Stimulated activated CD8-positive, alpha-beta memory T cell treated with anti-CD3 and anti-CD28 coated beads, Interleukin-4, amount 100 ng/mL, for 1 hour (primary cell): ENCODE data around the gene RIC8B.
A peak's percentile ranks its signal among the peaks of the same experiment; 100 is the strongest.
"Not testable (repeated sequence)": the region's sequence is repeated elsewhere in the genome, so short reads cannot be mapped to it uniquely, and the experiment has no call there.

ENCODE experiments used
- DNase-seq, 2 donors: peaks; one replicate each; pipeline ENCODE4 v3.0.0-alpha.2; 2020; ENCODE audit warnings: low read depth in 2 of 2, low spot score in 1 of 2

RIC8B gene

DNA sequence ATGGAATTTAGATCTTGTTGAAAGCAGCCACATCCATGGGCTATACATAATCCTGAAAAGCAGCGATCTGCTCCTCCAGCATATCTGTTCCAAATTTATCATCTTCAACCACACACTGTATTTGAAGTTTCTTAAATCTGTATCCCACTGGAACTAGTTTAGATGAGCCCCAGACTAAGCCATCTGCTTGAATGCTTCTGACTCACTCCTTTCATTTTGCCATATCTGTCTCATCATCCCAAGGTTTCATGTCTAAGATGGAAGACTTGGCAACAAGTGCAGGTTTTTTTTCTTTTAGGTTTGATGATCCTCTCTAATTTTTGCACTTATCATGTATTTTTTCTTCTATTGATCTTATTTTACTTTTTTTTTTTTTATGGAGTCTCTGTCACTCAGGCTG is 126.8 kb downstream of the RIC8B start:
- DNase-seq, result no peak

DNA sequence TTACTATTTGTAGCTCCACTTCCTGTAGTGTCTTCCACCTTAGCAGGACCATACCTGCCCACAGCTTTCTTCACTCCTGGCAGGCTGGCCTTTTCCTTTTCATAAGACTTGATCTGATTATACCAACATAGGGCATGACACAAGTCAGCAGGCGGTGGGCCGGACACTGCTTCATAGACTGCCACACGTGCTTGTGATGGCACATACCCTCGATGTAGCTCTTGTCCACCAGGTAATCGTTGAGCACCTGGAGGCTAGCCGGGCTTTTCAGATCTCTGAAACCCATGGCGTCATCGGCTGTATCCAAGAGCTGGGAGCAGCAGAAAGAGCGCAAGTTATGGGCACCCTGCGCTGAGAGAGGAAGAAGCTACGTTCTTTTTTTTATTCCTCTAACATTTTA is 127.6 kb downstream of the RIC8B start:
- DNase-seq, result no peak

GRCh38 chr12:106903241-106903945 is 128.9 kb downstream of the RIC8B start:
- DNase-seq, result peak; percentile 25 to 45

DNA sequence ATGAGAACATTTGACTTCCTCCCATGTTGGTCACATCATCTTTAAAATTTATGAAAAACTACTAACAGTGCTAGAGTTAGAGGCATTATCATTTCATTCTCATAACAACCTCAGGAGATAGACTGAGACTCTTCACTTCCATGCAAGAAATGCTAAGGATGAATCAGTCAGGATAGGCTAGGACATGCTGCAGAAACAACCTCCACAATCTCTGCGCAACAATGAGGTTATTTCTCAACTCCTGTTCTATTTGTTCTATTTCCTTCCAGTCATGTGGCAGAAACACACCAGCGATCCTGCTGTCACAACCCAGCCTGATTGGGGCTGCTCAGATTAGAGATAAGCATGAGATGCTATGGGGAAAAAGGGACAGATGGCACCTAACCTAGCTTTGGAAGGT is 132.2 kb downstream of the RIC8B start:
- no peak for DNase-seq

DNA sequence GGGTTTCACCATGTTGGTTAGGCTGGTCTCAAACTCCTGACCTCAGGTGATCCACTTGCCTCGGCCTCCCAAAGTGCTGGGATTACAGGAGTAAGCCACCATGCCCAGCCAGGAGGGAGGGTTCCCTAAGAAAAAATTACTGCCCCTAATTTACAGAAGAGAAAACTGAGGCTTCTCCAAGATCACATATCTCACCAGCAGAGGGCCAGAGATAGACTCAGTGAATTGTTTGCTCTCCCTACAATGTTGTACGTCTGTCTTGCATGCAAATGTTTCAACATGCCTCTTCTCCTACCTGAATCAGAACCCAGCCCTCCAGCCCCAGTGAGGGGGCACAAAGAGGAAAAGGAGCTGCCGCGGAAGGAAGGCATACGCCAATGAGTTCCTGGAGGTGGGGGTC is 132.9 kb downstream of the RIC8B start:
- DNase-seq, result no peak

GRCh38 chr12:106907846-106908245 is 133.4 kb downstream of the RIC8B start:
- no peak for DNase-seq

GRCh38 chr12:106908561-106908960 is 134.1 kb downstream of the RIC8B start:
- no peak for DNase-seq

GRCh38 chr12:106910202-106910601 is 135.7 kb downstream of the RIC8B start:
- no peak for DNase-seq

GRCh38 chr12:106911581-106911980 is 137.1 kb downstream of the RIC8B start:
- DNase-seq, result no peak

DNA sequence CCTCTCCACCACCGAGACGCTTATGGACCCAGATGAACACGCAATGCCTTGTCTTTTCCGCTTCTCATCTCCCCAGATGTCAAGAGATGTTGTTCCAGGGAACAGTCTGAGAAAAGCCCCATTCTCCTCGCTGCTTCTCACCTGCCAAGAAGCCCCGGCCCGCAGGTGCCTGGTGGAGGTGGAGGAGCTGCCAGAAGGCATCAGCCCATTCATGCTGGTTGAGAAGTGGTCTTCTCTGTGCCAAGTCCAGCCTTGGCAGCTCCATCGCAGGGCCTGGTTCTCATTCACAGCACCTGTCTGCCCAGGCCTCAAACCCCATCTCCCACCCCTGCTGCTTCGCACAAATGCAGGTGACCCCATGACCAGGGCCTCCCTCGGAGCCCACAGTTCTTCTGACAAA is 139.0 kb downstream of the RIC8B start:
- DNase-seq, result no peak

DNA sequence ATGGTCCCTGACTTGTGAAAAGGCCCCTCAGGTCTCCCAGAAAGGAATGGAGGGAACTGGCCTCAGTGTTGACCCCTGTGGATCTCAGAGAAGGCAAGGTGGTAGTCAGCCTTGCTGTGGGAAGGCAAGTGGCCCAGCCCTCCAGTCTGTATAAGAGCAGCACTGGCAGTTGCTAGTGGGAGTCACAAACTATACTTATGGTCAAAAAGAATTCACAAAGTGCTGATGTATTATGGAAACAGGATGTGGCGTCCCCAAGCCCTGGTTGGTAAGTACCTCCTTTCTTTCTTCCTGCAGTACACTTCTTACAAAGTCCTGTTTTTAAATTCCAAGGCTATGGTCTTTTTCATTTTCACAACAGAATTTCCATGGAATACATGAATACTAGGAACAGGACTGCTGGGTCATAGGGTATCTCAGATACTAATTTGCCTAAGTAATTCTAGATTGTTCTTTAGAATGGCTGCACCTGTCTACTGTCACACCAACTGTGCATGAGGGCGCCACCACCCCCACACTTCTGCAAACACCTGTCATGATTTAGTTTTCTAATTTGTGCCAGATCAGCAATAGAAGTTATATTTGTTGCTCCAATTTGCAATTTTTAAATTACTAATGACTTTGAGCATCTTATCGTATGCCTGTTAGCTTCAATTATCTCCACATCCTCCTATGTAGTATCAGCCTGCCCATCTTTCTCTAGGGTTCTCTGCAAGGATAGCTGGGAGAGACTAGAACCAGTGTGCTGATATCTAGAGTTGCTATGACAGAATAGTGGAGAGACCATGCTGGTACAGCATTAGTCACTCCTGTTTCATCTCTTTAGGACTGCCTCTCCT is 140.5 kb downstream of the RIC8B start:
- DNase-seq, result no peak

- no peak for DNase-seq
Observed at GRCh38 chr12:106915635-106916026, 141.1 kb downstream of the RIC8B start.

GRCh38 chr12:106917503-106917902 is 143.0 kb downstream of the RIC8B start:
- no peak for DNase-seq

GRCh38 chr12:106918746-106919145 is 144.3 kb downstream of the RIC8B start:
- no peak for DNase-seq

DNA sequence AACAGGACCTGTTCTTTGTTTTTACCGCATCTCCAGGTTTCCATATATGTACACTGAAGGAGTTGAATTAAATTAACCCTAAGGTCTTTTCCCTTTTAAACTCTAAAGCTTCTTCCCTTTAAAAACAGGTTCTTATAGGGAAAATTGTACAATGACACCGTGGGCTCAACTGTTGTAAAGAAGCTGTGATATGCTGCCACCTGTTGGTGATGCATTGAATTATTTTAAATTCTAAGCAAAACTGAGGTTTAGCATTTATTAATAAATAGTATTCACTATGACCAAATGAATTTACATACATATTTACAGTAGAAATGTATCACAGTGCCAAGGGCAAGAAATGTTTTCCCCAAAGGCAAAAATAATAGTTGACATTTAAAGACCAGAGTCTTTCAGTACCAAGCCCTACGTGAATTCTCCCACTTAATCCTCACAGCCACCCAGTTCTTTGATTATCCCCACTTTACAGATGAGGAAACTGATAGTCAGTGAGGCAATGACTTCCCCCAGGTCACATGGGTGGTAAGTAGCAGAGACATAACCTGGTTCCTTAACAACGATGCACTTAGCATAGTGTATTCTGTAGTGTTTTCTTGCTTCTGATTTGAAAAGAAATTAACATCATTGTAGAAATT is 145.5 kb downstream of the RIC8B start:
- DNase-seq, result no peak

GRCh38 chr12:106921976-106922375 is 147.5 kb downstream of the RIC8B start:
- DNase-seq, result not testable (repeated sequence)

DNA sequence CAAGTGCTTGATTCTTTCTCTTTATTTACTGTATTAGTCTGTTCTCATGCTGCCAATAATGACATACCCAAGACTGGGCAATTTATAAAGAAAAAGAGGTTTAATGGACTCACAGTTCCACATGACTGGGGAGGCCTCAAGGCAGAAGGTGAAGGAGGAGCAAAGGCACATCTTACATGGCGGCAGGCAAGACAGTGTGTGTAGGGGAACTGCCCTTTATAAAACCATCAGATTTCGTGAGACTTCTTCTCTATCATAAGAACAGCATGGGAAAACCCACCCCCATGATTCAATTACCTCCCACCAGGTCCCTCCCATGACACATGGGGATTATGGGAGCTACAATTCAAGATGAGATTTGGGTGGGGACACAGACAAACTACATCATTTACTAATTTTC is 149.1 kb downstream of the RIC8B start:
- not testable (repeated sequence) for DNase-seq

DNA sequence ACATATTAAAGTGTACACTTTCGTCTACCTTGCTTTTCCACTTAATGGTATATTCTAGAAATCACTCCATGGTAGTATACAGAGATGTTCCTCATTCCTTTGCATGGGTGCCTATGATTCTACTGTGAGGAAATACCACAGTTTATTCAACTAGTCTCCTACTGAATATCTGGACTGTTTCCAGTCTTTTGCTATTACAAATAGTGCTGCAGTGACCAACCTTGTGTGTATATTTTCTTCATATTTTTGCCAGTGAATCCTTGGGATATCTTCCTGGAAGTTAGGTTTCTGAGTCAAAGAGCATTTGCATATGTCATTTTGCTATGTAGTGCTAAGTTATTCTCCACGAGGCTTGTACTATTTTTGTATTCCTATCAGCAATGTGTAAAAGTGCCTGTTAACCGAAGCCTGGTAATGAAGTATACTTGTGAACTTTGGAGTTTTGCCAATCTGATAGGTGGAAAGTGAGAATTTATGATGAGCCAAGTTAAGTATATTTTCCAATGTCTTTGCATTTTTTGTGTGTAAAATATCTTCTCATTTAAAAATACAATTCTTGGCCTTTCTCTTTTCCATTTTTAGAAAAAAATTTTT is 149.9 kb downstream of the RIC8B start:
- DNase-seq, result no peak

GRCh38 chr12:106926657-106927056 is 152.2 kb downstream of the RIC8B start:
- no peak for DNase-seq

DNA sequence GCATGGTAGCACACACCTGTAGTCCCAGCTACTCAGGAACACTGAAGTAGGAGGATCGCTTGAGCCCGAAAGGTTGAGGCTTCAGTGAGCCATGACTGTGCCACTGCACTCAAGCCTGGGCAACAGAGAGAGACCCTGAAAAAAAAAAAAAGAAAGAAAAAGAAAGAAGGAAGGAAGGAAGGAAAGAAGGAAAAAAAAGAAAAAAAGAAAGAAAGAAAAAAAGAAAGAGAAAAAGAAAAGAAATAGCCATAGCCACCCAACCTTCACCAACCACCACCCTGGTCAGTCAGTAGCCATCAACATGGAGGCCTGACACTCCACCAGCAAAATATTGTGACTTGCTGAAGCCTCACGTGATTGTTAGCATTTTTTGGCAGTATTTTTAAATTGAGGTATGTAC is 159.8 kb downstream of the RIC8B start:
- DNase-seq, result no peak
